Putamen (tissue), 1 donor: Measurements from ENCODE around the gene TNNI2.
"Not testable (repeated sequence)": the region's sequence is repeated elsewhere in the genome, so short reads cannot be mapped to it uniquely, and the experiment has no call there.

ENCODE experiments used
- DNase-seq: peaks from one replicate; pipeline ENCODE4 v3.0.0-alpha.2; 2016; ENCODE audit warnings: low spot score

Gene TNNI2

GRCh38 chr11:1862588-1863351, 24.0 kb downstream of the TNNI2 start:
- no peak for DNase-seq

GRCh38 chr11:1863352-1864216, 24.8 kb downstream of the TNNI2 start:
- DNase-seq, result peak; percentile 70

GRCh38 chr11:1864231-1864630, 25.4 kb downstream of the TNNI2 start:
- no peak for DNase-seq

- DNase-seq, result no peak
Measured at GRCh38 chr11:1864831-1865665, 26.3 kb downstream of the TNNI2 start.

GRCh38 chr11:1866226-1866625, 27.4 kb downstream of the TNNI2 start:
- DNase-seq, result no peak

GRCh38 chr11:1866776-1867175, 28.0 kb downstream of the TNNI2 start:
- DNase-seq, result no peak

- DNase-seq, result no peak
Measured at GRCh38 chr11:1867381-1867780, 28.6 kb downstream of the TNNI2 start.

- no peak for DNase-seq
Measured at GRCh38 chr11:1868056-1868635, 29.4 kb downstream of the TNNI2 start.

- no peak for DNase-seq
Measured at GRCh38 chr11:1868636-1869291, 30.0 kb downstream of the TNNI2 start.

GRCh38 chr11:1869427-1870325, 30.9 kb downstream of the TNNI2 start:
- DNase-seq, result no peak

GRCh38 chr11:1870326-1870696, 31.5 kb downstream of the TNNI2 start:
- DNase-seq, result no peak

- DNase-seq, result no peak
Measured at GRCh38 chr11:1870721-1871466, 32.1 kb downstream of the TNNI2 start.

- DNase-seq, result no peak
Measured at GRCh38 chr11:1871531-1871930, 32.8 kb downstream of the TNNI2 start.

GRCh38 chr11:1872267-1872985, 33.6 kb downstream of the TNNI2 start:
- DNase-seq, result no peak

GRCh38 chr11:1873048-1873812, 34.4 kb downstream of the TNNI2 start:
- no peak for DNase-seq

- DNase-seq, result not testable (repeated sequence)
Measured at GRCh38 chr11:1873813-1874150, 35.0 kb downstream of the TNNI2 start.

GRCh38 chr11:1874441-1875092, 35.8 kb downstream of the TNNI2 start:
- not testable (repeated sequence) for DNase-seq
